HG02759 (cell line): ENCODE measurements around the gene FAM161B.
"Not testable (repeated sequence)": the region's sequence is repeated elsewhere in the genome, so short reads cannot be mapped to it uniquely, and the experiment has no call there.

Source experiments
- ATAC-seq: cut with Tn5 transposase; IDR thresholded peaks from one replicate; pipeline ENCODE4 v1.9.1; 2021; ENCODE audit warnings: mild to moderate bottlenecking, moderate library complexity; ENCODE audit not compliant: unreplicated experiment

FAM161B gene

GRCh38 chr14:73944432-73945158 is 5.3 kb downstream of the FAM161B start:
- no peak for ATAC-seq

GRCh38 chr14:73943083-73943482 is 6.8 kb downstream of the FAM161B start:
- no peak for ATAC-seq

- no peak for ATAC-seq
Observed at GRCh38 chr14:73942180-73942579, 7.7 kb downstream of the FAM161B start.

DNA sequence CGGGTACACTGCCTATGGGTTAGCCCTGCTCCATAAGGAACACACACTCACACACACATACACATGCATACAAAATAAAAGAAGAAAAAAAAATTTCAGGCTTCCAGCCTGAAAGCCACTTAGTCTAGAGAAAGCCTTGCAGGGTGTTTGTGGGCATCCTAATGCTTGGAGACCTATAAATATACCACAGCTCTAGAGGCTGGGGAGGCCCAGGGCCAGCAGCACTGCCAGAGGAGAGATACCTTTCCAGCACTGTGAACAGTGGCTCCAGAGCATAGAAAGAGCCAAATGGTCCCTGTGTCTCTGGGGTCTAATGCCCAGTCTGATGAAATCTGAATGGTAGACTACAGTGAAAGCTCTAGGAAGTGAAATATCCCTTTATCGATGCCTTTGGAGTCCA is 12.9 kb downstream of the FAM161B start:
- ATAC-seq: no peak

DNA sequence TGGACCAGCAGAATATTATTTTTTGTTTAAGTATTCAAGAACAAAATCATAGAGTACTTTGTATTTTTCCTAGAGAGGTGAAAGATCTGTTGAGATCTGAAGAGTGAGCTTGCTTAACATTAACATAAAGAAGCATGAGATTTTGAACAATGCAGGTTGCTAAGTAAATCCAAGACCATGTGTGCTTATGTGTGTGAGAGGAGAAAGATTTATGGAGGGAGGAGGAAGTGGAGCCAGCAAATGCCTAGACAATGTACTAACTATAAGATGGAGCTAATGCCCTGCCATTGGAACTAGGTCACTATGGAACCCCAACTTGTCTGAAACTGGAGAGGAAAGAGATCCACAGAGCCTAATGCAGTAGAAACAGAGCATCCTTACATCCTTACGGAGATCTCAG is 13.3 kb downstream of the FAM161B start:
- no peak for ATAC-seq

GRCh38 chr14:73935666-73936065 is 14.2 kb downstream of the FAM161B start:
- ATAC-seq: no peak

DNA sequence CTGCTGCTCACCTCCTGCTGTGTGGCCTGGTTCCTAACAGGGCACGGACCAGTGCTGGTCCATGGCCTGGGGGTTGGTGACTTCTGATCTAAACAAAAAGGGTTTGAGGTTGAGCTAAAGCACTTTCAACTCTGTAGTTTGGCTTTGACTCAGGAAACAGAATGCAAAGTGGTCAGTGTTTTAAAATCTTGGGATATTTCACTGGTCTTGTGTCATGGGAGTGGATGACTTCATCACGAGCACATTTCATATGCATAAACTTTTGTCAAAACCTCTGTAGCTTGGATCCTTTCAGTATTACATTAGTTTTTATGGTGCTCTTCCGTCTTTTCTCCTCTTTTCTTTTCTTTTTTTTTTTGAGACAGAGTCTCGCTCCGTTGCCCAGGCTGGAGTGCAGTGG is 25.6 kb downstream of the FAM161B start:
- no peak for ATAC-seq

DNA sequence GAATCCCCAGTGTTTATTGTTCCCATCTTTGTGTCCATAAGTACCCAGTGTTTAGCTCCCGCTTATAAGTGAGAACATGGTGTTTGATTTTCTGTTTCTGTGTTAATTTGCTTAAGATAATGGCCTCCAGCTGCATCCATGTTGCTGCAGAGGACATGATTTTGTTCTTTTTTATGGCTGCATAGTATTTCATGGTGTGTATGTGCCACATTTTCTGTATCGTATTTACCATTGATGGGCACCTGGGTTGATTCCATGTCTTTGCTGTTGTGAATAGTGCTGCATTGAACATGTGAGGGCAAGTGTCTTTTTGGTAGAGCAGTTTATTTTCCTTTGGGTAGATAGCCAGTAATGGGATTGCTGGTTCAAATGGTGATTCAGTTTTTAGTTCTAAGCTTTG is 30.4 kb downstream of the FAM161B start:
- ATAC-seq: not testable (repeated sequence)

DNA sequence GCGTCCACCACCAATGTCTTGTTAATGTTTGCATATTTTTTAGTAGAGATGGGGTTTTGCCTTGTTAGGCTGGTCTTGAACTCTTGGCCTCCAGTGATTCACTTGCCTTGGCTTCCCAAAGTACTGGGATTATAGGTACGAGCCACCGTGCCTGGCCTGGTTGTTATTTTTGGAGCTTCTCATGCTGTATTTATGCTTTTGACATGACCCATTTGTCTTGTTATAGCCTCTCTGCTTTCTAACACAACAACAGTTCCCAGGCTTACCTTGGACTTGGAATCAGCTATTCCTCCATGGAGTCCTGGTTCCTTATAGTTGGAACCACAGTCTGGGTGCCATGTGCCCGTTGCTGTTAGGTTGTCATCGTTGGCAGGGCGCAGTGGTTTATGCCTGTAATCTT is 33.6 kb downstream of the FAM161B start:
- ATAC-seq: no peak

DNA sequence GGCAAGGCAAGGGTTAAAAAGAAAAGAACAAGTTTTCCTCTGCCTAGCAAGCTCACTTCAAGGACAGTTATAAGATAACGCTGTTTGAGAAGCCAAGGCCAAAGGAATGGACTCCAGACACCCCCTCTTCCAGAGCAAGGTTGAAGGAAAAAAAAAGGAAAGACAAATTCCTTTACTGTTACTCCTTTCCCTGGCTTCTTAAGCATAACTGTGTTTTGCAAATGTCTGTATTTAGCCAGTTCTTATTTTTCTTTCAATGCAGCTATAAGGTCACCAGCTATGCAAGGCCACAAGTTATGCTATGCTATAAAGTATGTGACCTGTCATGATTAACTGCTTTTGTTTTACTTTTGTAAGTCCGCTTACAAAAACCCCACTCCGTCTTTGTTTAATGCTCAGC is 36.6 kb downstream of the FAM161B start:
- no peak for ATAC-seq

DNA sequence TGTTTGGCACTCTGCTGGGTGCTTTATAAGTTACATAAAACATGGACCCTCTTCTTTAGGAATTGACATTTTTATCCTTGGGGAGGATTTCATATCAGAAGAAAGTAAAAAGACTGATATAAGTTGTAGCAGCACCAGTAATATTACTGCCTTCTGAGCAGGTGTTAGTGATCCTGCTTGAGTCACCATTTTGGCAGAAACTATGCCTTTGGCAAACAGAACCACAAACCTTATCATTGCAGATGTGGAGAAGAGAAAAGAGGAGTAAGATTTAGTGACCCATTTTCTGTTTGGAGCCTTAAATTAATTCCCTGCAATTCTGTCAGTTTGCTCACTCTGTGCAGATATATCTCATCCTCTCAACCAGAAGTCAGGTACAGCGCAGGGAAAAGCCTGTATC is 40.2 kb downstream of the FAM161B start:
- ATAC-seq: no peak

- ATAC-seq: no peak
Observed at GRCh38 chr14:73903028-73903427, 46.9 kb downstream of the FAM161B start.

- no peak for ATAC-seq
Observed at GRCh38 chr14:73896521-73896920, 53.4 kb downstream of the FAM161B start.

GRCh38 chr14:73895939-73896338 is 54.0 kb downstream of the FAM161B start:
- ATAC-seq: no peak

GRCh38 chr14:73894180-73894687 is 55.7 kb downstream of the FAM161B start:
- not testable (repeated sequence) for ATAC-seq

DNA sequence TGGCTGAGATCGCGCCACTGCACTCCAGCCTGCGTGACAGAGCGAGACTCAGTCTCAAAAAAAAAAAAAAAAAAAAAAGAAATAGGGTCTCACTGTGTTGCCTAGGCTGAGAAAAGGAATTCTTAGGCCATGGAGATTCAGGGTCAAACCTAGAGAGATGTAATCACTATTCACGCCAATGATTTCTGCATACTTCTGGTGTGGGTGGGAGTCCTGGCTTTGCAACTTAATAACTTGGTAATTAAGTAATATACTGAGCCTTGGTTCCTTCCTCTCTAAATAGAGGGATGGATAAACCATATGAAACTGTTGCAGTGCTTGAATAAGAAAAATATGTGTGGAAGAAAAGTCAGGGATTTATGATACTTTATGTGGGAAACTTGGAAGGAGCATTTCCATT is 60.5 kb downstream of the FAM161B start:
- ATAC-seq: no peak

DNA sequence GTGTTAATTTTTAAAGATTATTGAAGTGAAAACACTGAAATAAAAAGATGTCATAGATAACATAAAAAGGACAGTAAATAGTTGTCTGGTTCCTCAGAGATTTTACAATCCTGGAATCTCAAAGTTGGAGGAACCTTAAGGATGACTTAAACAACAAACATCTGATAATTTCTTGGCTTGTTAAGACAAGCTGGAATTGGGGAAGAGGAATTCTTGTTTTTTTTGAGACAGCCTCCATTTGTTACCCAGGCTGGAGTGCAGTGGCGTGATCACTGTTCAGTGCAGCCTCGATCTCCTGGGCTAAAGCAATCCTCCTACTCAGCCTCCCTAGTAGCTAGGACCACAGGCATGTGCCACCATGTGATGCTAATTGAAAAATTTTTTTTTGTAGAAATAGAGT is 60.9 kb downstream of the FAM161B start:
- ATAC-seq: no peak

DNA sequence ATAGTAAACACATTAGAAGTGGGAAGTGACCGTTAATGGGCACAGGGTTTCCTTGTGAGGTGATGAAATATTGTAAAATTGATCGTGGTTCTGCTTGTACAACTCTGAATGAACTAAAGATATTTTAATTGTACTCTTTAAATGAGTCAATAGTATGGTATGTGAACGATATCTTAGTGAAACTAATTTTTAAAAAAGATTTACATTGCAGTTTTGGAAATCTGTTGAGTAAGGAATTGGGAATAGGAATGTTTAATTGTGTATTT is 61.5 kb downstream of the FAM161B start:
- ATAC-seq: no peak

DNA sequence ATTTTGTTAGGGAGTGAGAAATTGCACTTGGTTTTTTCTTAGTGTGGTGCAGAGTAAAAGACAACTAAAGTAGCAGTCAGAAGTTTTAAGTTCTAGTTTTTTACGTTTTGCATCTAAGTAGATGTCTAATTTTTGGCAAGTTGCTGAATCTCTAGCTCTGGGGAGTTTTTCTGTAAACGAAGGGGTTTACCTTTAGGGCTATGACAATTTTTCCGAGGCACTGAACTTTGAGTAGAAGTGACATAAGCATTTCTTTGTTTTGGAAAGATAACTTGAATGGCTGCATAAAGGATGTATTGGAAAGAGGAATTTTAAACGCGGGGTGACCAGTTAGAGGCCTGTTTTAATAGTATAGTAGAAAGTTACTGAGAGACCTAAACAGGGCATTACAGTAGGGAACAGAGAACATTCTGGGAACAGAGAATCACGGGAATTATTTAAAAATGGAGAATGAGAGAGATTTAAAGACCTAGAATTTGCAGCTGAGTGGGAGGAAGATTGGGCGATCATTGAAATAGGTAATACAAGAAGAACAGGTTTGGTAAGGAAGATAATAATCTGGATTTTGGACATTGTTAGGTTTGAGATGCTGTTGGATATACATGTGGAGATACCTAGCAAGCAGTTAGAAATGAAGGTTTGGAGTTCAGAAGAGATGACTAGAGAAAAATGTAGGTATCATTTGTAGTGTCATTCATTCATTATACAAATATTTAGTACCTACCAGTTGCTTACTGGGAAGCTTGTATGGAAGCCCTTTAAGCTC is 62.0 kb downstream of the FAM161B start:
- ATAC-seq: no peak

DNA sequence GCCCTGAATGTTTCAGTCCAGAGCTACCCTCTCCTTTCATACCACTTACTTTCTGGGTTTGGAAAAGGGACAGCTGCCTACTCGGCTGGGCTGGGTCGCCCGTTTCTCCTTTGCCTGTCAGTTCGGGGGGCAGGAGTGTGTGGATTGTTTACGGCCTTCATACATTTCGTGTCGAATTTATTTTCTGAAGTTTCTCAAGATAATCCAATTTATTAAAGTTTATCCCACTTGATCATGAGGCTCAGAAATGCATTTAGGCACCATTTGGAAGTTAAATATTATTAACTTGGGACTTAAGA is 62.6 kb downstream of the FAM161B start:
- no peak for ATAC-seq

GRCh38 chr14:73886449-73887317 is 63.2 kb downstream of the FAM161B start, which contains the start of gene ZNF410:
TSS of gene ZNF410 (plus strand) at chr14:73886859. CDS start at chr14:73892176, 5,317 bp downstream.
- ATAC-seq: peak; percentile 98
